HG03280 (cell line): Measurements from ENCODE around the gene EXOC6B.

Source experiments
- ATAC-seq: cut with Tn5 transposase; IDR thresholded peaks from one replicate; pipeline ENCODE4 v1.9.1; 2021; ENCODE audit warnings: mild to moderate bottlenecking, moderate library complexity; ENCODE audit not compliant: unreplicated experiment

The EXOC6B gene

GRCh38 chr2:72825257-72826155, at the start of gene EXOC6B:
Gene EXOC6B, minus strand, starts transcription at chr2:72826033.
- peak; percentile 87 for ATAC-seq

- ATAC-seq = no peak
Measured at GRCh38 chr2:72871880-72872279, 46.0 kb upstream of the EXOC6B start.

GRCh38 chr2:72871060-72871459, 45.2 kb upstream of the EXOC6B start:
- ATAC-seq = no peak

DNA sequence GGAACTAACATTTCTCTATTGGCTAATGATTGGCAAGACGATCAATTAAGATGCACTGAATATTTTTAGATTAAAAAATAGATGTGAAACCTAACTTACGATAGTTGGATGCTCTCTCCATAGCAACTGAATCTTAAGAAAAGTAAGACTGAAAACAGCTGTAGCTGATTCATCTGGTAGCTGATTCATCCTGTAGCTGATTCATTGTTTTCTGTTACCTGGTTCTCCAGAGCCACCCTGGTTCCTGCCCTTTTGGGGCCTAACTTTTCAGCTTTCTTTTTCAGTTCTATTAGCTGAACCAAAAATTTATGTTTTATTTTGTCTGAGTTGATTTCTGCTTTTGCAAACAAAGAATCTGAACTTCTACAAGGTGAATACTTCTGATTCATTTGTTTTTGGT, 38.7 kb upstream of the EXOC6B start:
- peak; percentile 55 for ATAC-seq

DNA sequence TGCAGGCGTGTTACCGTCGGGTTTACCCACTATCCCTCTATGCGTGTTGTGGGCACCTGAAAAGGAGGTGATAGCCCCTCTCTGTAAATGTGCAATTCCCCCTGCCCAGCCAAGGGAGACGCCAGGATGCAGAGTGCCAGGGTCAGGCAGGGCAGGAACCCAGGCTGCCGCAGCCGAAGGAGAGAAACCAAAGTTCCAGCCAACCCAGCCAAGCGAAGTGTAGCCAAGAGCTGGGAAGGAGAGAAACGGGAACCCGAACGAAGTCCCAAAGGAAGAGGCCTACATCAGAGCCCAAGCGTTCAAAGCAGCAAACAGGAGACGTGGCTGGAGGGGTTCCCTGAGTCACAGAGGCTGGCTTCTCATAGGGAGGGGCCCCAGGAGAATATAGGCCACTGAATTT, 37.2 kb upstream of the EXOC6B start:
- ATAC-seq = no peak

DNA sequence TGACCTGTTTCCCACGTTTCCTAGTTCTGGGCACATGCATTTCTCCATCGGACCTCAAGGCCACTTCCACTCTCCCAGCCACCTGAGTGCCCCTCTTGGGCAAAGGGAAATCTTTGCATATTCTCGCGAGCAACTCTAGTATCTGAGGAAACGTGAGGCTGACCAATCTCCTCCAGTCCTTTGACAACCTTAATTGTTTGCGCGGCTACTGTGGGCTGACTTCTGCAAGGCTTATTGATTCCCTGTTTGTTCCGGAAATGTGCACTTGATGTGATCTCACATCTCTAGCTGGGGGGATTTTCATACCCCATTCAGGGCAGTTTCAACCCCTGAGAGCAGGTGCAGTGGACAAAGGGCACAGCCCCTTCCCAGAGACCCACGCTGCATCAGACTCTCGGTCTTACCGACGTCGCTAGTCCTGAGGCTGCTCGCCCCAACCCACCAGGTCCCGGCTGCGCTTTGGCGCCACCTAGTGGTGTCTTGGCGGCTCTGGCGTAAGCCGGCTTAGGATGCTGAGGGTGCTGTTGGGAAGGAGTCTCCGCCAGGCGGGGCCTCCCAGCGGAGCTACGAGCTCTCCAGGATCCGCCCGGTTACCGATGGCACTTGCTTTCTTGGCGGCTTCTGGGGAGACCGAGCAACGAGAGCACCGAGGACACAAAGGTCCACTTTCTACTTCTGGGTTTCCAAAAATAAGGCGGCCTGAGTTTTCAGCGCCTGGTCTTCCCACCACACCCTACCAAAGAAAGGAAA, 36.6 kb upstream of the EXOC6B start:
- ATAC-seq = peak; percentile 92

DNA sequence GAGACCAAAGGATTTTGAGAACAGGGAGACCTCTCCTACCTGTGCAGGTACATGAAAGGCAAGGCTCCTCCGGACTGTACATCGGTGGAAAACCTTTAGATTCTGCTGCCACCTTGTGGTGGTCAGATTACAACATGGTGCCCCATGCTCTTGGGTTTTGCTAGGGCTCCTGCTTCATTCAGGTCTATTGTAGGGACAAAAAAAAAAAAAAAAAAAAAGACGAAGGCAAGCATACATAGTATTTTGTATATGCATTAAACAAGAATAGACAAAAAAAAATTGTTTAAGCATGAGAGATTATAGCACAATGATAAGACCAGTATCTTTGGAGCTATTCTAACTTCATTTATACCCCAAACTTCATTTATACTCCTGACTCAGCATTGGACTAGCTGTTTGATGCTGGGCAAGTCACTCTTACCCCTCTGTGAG, 34.0 kb upstream of the EXOC6B start:
- ATAC-seq = peak; percentile 63

GRCh38 chr2:72851333-72851732, 25.5 kb upstream of the EXOC6B start:
- no peak for ATAC-seq

GRCh38 chr2:72849138-72849462, 23.3 kb upstream of the EXOC6B start:
- no peak for ATAC-seq

DNA sequence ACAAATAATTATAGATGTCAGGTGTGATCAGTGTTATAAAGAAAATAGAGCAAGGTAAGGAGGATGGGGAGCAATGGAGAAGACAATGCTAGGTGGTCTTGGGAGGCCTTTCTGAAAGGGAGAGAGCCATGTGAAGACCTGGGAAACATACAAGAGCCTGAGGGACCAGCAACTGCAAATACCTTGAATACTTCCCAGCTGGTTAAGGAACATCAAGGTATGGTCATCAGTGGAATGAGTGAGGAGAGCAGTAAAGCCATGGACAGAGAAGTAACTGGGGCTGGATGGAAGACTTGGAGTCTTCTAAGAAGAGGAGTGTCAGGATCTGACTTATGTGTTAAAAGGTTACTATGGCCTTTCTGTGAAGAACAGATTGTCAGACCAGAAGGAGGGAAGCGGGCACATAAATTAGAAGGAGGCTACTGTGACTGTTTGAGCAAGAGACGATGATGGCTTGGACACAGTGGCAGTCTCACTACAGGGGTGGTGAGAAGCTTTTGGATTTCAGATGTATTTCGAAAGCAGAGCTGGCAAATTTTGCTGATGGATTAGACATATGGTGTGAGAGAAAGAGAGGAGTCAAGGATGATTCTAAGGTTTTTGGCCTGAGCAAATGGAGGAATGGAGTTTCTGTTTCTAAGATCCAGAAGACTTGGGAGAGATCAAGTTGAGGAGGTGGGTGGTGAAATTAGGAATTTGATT, 22.8 kb upstream of the EXOC6B start:
- no peak for ATAC-seq

GRCh38 chr2:72847534-72848315, 21.9 kb upstream of the EXOC6B start:
- ATAC-seq = no peak

GRCh38 chr2:72846171-72847095, 20.6 kb upstream of the EXOC6B start:
- peak; percentile 83 for ATAC-seq

DNA sequence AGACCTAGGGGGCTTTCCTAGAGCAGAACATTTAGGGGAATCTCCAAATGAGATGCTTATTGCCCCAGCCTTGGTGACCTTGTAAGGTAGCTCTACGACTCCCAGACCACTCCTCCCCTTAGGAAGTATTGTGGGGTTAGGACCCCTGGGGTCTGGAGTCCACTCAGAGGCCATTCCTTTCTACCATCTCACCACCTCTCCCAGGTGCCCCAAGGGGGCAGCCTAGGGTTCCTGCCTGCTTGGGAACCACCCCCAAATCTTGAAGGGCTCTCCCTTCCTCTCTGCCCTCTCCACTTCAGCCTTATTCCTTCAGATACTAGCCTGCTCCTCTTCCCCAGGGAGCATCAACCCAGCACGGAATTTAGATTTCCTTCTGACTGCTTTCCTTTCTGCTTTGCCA, 17.5 kb upstream of the EXOC6B start:
- ATAC-seq = no peak

- ATAC-seq = no peak
Measured at GRCh38 chr2:72841462-72842125, 15.8 kb upstream of the EXOC6B start.

GRCh38 chr2:72840066-72840465, 14.2 kb upstream of the EXOC6B start:
- no peak for ATAC-seq

DNA sequence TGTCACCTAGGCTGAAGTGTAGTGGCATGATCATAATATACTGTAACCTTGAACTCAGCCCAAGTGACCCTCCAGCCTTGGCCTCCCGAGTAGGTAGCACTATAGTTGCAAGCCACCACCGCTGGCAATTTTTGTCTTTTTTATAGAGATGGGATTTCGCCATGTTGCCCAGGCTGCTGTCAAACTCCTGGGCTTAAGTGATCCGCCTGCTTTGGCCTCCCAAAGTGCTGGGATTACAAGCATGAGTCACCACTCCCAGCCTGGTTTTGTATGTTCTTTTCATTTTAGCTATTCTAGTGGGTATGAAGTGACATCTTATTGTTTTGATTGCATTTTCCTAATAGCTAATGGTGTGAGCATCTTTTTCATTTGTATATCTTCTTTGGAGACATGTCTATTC, 11.3 kb upstream of the EXOC6B start:
- ATAC-seq = no peak

DNA sequence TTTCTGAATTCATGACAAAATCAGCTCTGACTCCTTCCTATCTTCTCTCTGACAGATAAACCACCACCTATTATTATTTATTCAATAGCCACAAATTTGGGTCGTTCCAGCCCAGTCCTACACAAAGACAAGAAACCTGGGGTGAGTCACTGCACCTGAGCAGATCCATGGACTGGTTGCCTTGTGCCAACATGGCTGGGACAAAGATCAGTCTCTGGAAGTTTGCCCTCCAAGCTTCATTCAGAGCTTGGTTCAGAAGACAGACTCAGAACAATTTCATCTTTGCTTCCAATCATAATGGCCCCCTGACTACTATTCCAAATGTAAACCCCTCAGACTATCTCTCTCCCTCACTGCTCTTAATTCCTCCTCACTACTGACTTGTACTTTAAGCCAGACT, 9.6 kb upstream of the EXOC6B start:
- no peak for ATAC-seq

DNA sequence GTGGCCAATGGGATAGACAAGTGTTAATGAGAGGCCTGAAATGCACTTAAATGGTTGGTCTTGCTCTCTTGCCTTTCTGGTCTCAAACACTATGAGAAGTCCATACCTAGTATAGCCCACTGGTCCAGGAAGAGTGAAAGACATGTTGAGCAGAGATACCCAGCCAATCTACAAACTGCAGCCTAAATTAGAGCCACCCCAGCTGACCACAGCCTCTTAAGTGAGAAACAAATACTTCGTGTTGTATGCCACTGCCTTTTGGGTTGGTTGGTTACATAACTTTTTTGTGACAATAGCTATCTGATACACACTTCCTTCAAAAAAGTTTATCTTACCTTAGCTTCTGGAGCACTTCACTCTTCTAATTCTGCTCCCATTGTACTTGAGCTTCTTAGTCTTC, 8.8 kb upstream of the EXOC6B start:
- no peak for ATAC-seq

DNA sequence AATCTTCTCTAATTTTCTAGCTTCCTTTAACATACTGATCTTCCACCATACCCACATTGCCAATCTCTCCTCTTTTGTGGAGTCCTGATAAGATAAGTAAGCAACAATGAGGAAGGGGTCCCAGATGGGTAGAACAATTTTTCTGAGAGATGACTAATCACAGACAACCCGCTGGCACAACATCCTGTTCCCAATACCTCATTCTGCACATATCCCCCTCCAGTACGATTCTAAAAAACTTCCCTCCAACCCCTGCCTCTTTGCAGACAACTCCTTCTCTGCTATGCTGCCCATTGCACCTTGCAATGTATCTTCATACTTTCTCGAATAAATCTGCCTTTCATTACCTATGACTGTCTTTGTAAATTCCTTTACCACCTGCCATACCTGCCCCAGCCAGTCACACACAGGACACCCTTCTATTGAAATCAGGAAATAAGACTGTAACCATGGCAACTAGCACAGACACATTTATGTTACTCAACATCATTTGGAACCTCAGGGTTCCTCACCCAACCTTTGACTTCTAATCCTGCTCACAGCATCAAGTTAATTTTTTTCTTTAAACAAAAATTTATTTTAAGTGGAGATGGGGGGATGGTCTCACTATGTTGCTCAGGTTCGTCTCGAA, 7.4 kb upstream of the EXOC6B start:
- ATAC-seq = no peak
